ENCODE data around the gene ECT2L. TPM values are rescaled to one million over a fixed set of nuclear protein-coding genes. Genes with fewer than 3 reads are reported as not detected.
"Not testable (repeated sequence)": the region's sequence is repeated elsewhere in the genome, so short reads cannot be mapped to it uniquely, and the experiment has no call there.

The ECT2L gene
- total RNA-seq, 1 donor from 2014 or later = not detected

GRCh38 chr6:138925806-138926205 lies 129.9 kb downstream of the ECT2L start:
- no peak for DNase-seq (ENCODE audit: low read depth)

GRCh38 chr6:138926579-138926978 lies 130.7 kb downstream of the ECT2L start:
- no peak for DNase-seq (ENCODE audit: low read depth)

GRCh38 chr6:138931660-138932059 lies 135.8 kb downstream of the ECT2L start:
- no peak for DNase-seq (ENCODE audit: low read depth)

- not testable (repeated sequence) for DNase-seq (ENCODE audit: low read depth)
Measured at GRCh38 chr6:138936873-138937272, 141.0 kb downstream of the ECT2L start.

GRCh38 chr6:138943089-138943625 lies 147.3 kb downstream of the ECT2L start:
- DNase-seq (ENCODE audit: low read depth) = no peak

GRCh38 chr6:138944412-138944811 lies 148.5 kb downstream of the ECT2L start:
- DNase-seq (ENCODE audit: low read depth) = peak; percentile 15

- no peak for DNase-seq (ENCODE audit: low read depth)
Measured at GRCh38 chr6:138945354-138945753, 149.5 kb downstream of the ECT2L start.

GRCh38 chr6:138948004-138948403 lies 152.1 kb downstream of the ECT2L start:
- DNase-seq (ENCODE audit: low read depth) = no peak

GRCh38 chr6:138948546-138949179 lies 152.8 kb downstream of the ECT2L start:
- no peak for DNase-seq (ENCODE audit: low read depth)

- DNase-seq (ENCODE audit: low read depth) = peak; percentile 22
Measured at GRCh38 chr6:138953451-138953850, 157.6 kb downstream of the ECT2L start.

Other genes with a start within 250 kb of the ECT2L start
- gene CCDC28A, start 22.3 kb upstream of the ECT2L start, total RNA-seq = 4.4 and 6.7 TPM in 2 replicates
- gene REPS1, start 192.2 kb downstream of the ECT2L start, total RNA-seq = 26.1 and 30.9 TPM in 2 replicates
- 12.1 and 16.2 TPM in 2 replicates for gene ABRACL, start 232.7 kb downstream of the ECT2L start, total RNA-seq